Prostate gland (tissue), 2 donors: ENCODE measurements around the gene TRPV4. TPM values are rescaled to one million over a fixed set of nuclear protein-coding genes. Genes with fewer than 3 reads are reported as not detected.

Source experiments
- DNase-seq: peaks from one replicate; pipeline ENCODE4 v3.0.0-alpha.2; 2019; ENCODE audit warnings: low spot score
- H3K27ac ChIP-seq, 2 donors: fragments of 200-600 bp; sonication (generic); 2 replicates each; pipeline ENCODE4 v1.5.1; 2017 to 2019
- H3K27me3 ChIP-seq: fragments of 200-600 bp; sonication (generic); replicated peaks from 2 replicates; pipeline ENCODE4 v1.5.1; 2019; ENCODE audit not compliant: insufficient read depth
- H3K36me3 ChIP-seq, 2 donors: fragments of 200-600 bp; sonication (generic); 1 replicate in 1 of 2; 2 replicates in 1 of 2; pipeline versions ENCODE4 v1.5.1 to v1.8.1; 2017 to 2019
- H3K4me1 ChIP-seq: fragments of 200-600 bp; sonication (generic); replicated peaks from 2 replicates; pipeline ENCODE4 v1.5.1; 2019
- H3K4me3 ChIP-seq, 2 donors: fragments of 200-600 bp; sonication (generic); 2 replicates each; pipeline ENCODE4 v1.5.1; 2017 to 2019
- H3K9me3 ChIP-seq: fragments of 200-600 bp; sonication (generic); 2 replicates; pipeline ENCODE4 v1.5.1; 2017
- POLR2A ChIP-seq: fragments of 450-650 bp; IDR thresholded peaks from one replicate; pipeline ENCODE4 v1.6.1; 2016; ENCODE audit warnings: antibody characterized with exemption, mild to moderate bottlenecking
- POLR2AphosphoS5 ChIP-seq: sonication (generic); formaldehyde crosslinking; IDR thresholded peaks from one replicate; pipeline ENCODE4 v1.6.1; 2017; ENCODE audit warnings: antibody characterized with exemption
- WGBS: methylation state at CpG from one replicate; pipeline ENCODE4 v1.1.5; 2018; 5-methylcytosine and 5-hydroxymethylcytosine counted together
- intact Hi-C: fragments of 100-400 bp; cut with DNase I; formaldehyde crosslinking; loops from one replicate; pipeline ENCODE4 v1.14.2; 2022
- total RNA-seq, 2 donors: library from RNA; depleted of rRNA; stranded (reverse); fragments of >200 nt; gene quantifications; one replicate each; pipeline ENCODE4 v1.1.0, GENCODE V29; 2016
- TF ChIP-seq, protein P1 (sequence below), 4 experiments: fragments of 200-600 bp in 2 of 4; fragments of 450-650 bp in 2 of 4; sonication (generic) in 2 of 4; IDR thresholded peaks; 1 replicate in 3 of 4; 2 replicates in 1 of 4; pipeline ENCODE4 v1.5.1; 2016 to 2019; ENCODE audit warnings: antibody characterized with exemption in 4 of 4, mild to moderate bottlenecking in 2 of 4, moderate library complexity in 2 of 4

Gene TRPV4
- total RNA-seq, 2 donors from 2014 or later = 4.6 to 8.0 TPM

DNA sequence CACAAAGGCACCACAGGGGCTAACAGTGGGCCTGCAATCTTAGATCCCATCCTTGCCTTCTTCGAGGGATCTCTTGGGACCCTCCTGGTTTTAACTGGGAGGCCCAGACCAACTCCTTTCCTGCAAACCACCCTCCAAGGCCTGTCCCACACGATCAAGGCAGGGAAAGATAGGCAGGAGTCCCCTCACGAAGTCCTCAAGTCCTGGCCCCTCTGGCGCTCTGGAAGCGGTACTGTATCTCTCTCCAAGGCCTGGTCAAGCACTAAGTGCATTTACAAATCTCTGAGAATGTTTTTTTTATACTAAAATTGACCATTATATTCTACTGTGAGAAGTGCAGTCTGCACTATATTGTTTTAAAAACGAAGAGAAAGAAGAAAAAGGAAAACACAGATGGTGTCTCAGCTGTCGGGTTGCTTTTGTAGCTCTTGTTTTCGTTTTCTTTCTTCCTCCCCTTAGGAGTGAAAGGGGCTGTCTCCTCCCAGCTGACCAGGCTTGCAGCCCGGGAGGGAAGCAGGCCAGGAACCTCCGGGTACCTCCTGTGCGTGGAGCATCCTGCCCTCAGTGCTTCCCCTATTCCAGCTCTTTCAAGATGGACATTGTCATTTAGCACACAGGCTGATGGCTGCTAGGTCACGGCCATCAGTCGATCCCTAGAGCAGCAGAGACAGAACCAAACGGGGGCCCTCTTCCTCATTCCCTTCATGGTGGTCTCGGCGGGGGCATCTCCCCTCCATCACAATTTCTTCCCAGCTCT, 62.9 kb downstream of the TRPV4 start:
- no peak overlapping the region for H3K27ac ChIP-seq
- 70% methylated on average over 16 of the region's 16 CpGs for WGBS
- no peaks in the 10 kb centered on the region for H3K36me3 ChIP-seq
- H3K4me3 ChIP-seq = no peak overlapping the region
- no peaks in the 10 kb centered on the region for H3K27me3 ChIP-seq
- TF ChIP-seq POLR2AphosphoS5 = no peak
- H3K4me1 ChIP-seq = no peaks in the 10 kb centered on the region
- no peaks in the 10 kb centered on the region for H3K9me3 ChIP-seq
- no peak for DNase-seq
- intact Hi-C loops = no loop called here

DNA sequence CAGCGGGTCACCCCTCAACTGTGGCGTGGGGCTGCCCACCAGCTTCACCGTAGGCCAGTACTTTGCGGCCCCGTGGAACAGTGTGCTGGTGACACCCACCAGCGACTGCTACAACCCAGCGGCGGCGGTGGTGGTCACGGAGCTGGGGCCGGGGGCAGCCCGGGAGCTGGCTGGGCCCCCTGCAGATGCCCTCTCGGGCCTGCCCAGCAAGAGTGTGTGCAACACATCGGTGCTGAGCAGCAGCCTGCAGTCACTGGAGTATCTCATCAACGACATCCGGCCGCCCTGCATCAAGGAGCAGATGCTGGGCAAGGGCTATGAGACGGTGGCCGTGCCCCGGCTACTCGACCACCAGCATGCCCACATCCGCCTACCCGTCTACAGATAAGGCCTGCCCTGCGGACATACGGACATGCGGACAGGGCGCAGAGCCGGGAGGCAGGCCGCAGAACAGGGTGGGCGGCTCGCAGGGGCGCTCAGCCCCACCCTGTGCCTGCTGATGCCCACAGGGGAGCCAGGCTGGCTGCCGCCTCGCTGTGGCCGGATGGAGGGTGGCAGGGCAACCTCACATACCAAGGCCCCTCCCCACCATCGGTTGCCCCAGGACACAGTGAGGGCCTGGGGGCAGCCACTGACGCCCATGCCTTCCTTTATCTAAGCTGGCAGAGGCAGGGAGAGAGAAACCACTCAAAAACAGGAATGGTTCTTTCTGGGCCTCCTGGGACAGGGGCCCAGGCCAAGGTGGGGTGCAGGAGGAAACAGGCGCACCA, 64.1 kb downstream of the TRPV4 start:
- Histone ChIP-seq H3K4me1 (no peaks in the 10 kb centered on the region), H3K27me3 (no peaks in the 10 kb centered on the region), H3K27ac (no peak overlapping the region), H3K9me3 (no peaks in the 10 kb centered on the region), H3K36me3 (no peaks in the 10 kb centered on the region), H3K4me3 (no peak overlapping the region)
- WGBS = 96% methylated on average over 36 of the region's 38 CpGs
- no peak for DNase-seq
- TF ChIP-seq POLR2AphosphoS5 = no peak
- TF ChIP-seq, protein P1, sequence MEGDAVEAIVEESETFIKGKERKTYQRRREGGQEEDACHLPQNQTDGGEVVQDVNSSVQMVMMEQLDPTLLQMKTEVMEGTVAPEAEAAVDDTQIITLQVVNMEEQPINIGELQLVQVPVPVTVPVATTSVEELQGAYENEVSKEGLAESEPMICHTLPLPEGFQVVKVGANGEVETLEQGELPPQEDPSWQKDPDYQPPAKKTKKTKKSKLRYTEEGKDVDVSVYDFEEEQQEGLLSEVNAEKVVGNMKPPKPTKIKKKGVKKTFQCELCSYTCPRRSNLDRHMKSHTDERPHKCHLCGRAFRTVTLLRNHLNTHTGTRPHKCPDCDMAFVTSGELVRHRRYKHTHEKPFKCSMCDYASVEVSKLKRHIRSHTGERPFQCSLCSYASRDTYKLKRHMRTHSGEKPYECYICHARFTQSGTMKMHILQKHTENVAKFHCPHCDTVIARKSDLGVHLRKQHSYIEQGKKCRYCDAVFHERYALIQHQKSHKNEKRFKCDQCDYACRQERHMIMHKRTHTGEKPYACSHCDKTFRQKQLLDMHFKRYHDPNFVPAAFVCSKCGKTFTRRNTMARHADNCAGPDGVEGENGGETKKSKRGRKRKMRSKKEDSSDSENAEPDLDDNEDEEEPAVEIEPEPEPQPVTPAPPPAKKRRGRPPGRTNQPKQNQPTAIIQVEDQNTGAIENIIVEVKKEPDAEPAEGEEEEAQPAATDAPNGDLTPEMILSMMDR (IDR thresholded peaks at IDR 0.05) = no peak
- no peak for TF ChIP-seq POLR2A
- intact Hi-C loops = no loop called here

DNA sequence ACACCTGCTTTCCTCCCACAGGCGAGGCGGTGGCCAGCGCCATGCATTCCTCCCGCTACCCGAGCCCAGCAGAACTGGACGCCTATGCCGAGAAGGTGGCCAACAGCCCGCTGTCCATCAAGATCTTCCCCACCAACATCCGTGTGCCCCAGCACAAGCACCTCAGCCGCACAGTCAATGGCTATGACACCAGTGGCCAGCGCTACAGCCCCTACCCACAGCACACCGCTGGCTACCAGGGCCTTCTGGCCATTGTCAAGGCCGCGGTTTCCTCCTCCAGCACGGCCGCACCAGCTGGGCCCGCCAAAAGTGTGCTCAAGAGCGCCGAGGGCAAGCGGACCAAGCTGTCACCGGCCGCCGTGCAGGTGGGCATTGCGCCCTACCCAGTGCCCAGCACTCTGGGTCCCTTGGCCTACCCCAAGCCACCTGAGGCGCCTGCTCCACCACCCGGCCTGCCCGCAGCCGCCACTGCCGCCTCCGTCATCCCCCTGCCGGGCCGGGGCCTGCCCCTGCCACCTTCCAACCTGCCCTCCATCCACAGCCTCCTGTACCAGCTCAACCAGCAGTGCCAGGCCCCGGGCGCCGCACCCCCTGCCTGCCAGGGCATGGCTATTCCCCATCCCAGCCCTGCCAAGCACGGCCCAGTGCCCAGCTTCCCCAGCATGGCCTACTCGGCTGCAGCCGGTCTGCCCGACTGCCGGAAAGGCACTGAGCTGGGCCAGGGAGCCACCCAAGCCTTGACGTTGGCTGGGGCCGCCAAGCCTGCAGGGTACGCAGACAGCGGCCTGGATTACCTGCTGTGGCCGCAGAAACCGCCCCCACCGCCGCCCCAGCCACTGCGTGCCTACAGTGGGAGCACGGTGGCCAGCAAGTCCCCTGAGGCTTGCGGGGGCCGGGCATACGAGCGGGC, 65.0 kb downstream of the TRPV4 start:
- TF ChIP-seq, protein P1 (IDR thresholded peaks at IDR 0.05) = no peak
- TF ChIP-seq POLR2A = no peak
- no peak for TF ChIP-seq POLR2AphosphoS5
- DNase-seq = no peak
- no peaks in the 10 kb centered on the region for H3K9me3 ChIP-seq
- H3K4me1 ChIP-seq = no peaks in the 10 kb centered on the region
- no peaks in the 10 kb centered on the region for H3K36me3 ChIP-seq
- intact Hi-C loops = no loop called here
- no peak overlapping the region for H3K27ac ChIP-seq
- no peak overlapping the region for H3K4me3 ChIP-seq
- no peaks in the 10 kb centered on the region for H3K27me3 ChIP-seq
- WGBS = 95% methylated on average over 50 of the region's 54 CpGs

DNA sequence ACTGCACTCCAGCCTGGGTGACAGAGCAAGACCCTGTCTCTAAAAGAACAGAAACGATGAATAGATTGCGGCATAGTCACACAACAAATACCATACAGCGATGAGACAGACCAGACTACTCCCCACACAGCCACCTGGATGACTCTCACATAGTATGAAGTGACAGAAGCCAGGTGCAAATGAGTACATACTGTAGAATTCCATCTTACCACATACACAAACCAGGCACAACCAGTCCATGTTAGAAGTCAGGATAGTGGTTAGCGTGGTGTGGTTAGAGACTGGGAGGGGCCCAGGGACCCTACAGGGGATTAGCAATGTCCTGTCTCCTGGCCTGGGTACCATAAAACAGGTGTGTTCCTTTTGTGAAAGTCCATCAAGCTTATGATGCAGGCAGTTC, 65.7 kb downstream of the TRPV4 start:
- H3K27me3 ChIP-seq = no peaks in the 10 kb centered on the region
- TF ChIP-seq, protein P1 (IDR thresholded peaks at IDR 0.05) = no peak
- TF ChIP-seq POLR2A (no peak), POLR2AphosphoS5 (no peak)
- WGBS = 97% methylated on average over 4 of the region's 4 CpGs
- no peaks in the 10 kb centered on the region for H3K4me1 ChIP-seq
- no peak overlapping the region for H3K4me3 ChIP-seq
- no peak for DNase-seq
- H3K9me3 ChIP-seq = no peaks in the 10 kb centered on the region
- H3K27ac ChIP-seq = no peak overlapping the region
- no peaks in the 10 kb centered on the region for H3K36me3 ChIP-seq
- intact Hi-C loops = no loop called here

DNA sequence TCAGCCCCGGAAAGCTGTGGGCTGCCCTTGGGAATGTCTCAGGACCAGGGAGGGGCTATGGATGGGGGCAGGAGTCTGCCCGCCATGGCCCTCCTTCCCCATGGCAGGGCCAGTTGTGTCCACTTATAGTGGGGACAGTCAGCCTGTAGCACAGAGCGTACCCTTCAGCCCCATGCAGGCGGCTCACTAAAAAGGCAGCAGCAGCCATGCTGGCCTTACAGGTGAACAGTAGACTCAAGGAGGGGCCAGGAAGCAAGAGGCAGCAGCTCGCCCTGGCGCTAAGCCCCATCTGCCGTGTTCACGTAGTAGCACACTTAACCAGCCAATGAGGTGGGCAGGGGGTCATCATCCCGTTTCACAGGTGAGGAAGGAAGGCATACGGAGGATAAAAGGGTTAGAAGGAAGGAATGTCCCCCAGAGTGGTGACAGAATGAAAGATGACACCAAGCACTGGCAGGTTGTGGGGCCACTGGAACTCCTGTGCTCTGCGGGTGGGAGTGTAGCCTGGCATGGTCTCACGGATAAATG, 66.9 kb downstream of the TRPV4 start:
- H3K9me3 ChIP-seq = no peaks in the 10 kb centered on the region
- no peak for TF ChIP-seq POLR2A
- TF ChIP-seq POLR2AphosphoS5 = no peak
- TF ChIP-seq, protein P1 (IDR thresholded peaks at IDR 0.05) = no peak
- H3K4me3 ChIP-seq = no peak overlapping the region
- no peaks in the 10 kb centered on the region for H3K36me3 ChIP-seq
- WGBS = 74% methylated on average over 10 of the region's 12 CpGs
- no peak overlapping the region for H3K27ac ChIP-seq
- H3K27me3 ChIP-seq = no peaks in the 10 kb centered on the region
- DNase-seq = no peak
- intact Hi-C loops = no loop called here
- H3K4me1 ChIP-seq = no peaks in the 10 kb centered on the region
